Karpas-422 (cell line): ENCODE data around the gene R3HDM2. TPM values are rescaled to one million over a fixed set of nuclear protein-coding genes. Genes with fewer than 3 reads are reported as not detected.
A peak's percentile ranks its signal among the peaks of the same experiment; 100 is the strongest.
"Not testable (repeated sequence)": the region's sequence is repeated elsewhere in the genome, so short reads cannot be mapped to it uniquely, and the experiment has no call there.

Source experiments
- DNase-seq: peaks from one replicate; pipeline ENCODE4 v3.0.0-alpha.2; 2015
- H2AFZ ChIP-seq: fragments of 200-600 bp; sonication (generic); 2 replicates; pipeline ENCODE4 v1.6.1; 2014; ENCODE audit warnings: antibody characterized with exemption, low read length, mixed read lengths
- H3K27ac ChIP-seq: fragments of 200-600 bp; sonication (generic); 2 replicates; pipeline ENCODE4 v1.5.1; 2014; ENCODE audit warnings: mild to moderate bottlenecking, low read length, moderate library complexity
- H3K27me3 ChIP-seq: fragments of 200-600 bp; sonication (generic); 2 replicates; pipeline ENCODE4 v1.6.1; 2014; ENCODE audit warnings: low read length, mixed read lengths
- H3K36me3 ChIP-seq: fragments of 200-600 bp; sonication (generic); 2 replicates; pipeline ENCODE4 v1.6.1; 2014; ENCODE audit warnings: low read length, mixed read lengths; ENCODE audit not compliant: insufficient read depth
- H3K4me1 ChIP-seq: fragments of 200-600 bp; sonication (generic); 2 replicates; pipeline ENCODE4 v1.6.1; 2014; ENCODE audit warnings: mild to moderate bottlenecking, low read length, mixed read lengths
- H3K4me2 ChIP-seq: fragments of 200-600 bp; sonication (generic); 2 replicates; pipeline ENCODE4 v1.6.1; 2014; ENCODE audit warnings: low read length, low read depth, mild to moderate bottlenecking; ENCODE audit not compliant: poor library complexity, severe bottlenecking
- H3K4me3 ChIP-seq: fragments of 200-600 bp; sonication (generic); 2 replicates; pipeline ENCODE4 v1.5.1; 2014; ENCODE audit warnings: mild to moderate bottlenecking, antibody characterized with exemption, low read length, mixed read lengths
- H3K79me2 ChIP-seq: fragments of 200-600 bp; sonication (generic); 2 replicates; pipeline ENCODE4 v1.6.1; 2014; ENCODE audit warnings: mild to moderate bottlenecking, low read length, mixed read lengths
- H3K9ac ChIP-seq: fragments of 200-600 bp; sonication (generic); 2 replicates; pipeline ENCODE4 v1.6.0; 2014; ENCODE audit warnings: low read length
- H3K9me2 ChIP-seq: fragments of 200-600 bp; sonication (generic), shearing (Covaris generic); replicated peaks from 2 replicates; pipeline ENCODE4 v1.6.0; 2014; ENCODE audit warnings: mild to moderate bottlenecking, low read length, moderate library complexity; ENCODE audit not compliant: insufficient read depth
- H3K9me3 ChIP-seq: fragments of 300-700, 200-600 bp; sonication (generic); 2 replicates; pipeline ENCODE4 v1.6.1; 2014; ENCODE audit warnings: low read length, mixed read lengths
- H4K20me1 ChIP-seq: fragments of 200-600 bp; sonication (generic); 2 replicates; pipeline ENCODE4 v1.6.1; 2014; ENCODE audit warnings: mild to moderate bottlenecking, antibody characterized with exemption, low read length, low read depth; ENCODE audit not compliant: insufficient read depth
- total RNA-seq: library from RNA; depleted of rRNA; stranded (reverse); fragments of >200 nt; shearing (Covaris generic); gene quantifications from 2 replicates; pipeline ENCODE4 v1.2.3, GENCODE V29; 2014; ENCODE audit warnings: low replicate concordance

Gene R3HDM2
- total RNA-seq, 1 experiment from 2014 or later: 39.0 TPM

- Histone ChIP-seq H3K9me3 (no peaks in the 10 kb centered on the region), H3K9ac (no peak overlapping the region), H3K36me3 (no peaks in the 10 kb centered on the region), H4K20me1 (no peaks in the 10 kb centered on the region), H3K27me3 (peaks cover 4% of the 10 kb centered on the region; the same call in 1 of the 2 replicates), H3K9me2 (no peaks in the 10 kb centered on the region), H3K4me2 (no peak overlapping the region), H3K79me2 (no peaks in the 10 kb centered on the region), H3K4me1 (no peaks in the 10 kb centered on the region), H3K27ac (no peak overlapping the region), H3K4me3 (no peak overlapping the region), H2AFZ (no peak overlapping the region)
- peak; percentile 25 for DNase-seq
These were observed 11.1 kb upstream of the R3HDM2 start for GRCh38 chr12:57441846-57442427.

GRCh38 chr12:57441393-57441792 is 10.6 kb upstream of the R3HDM2 start:
- not testable (repeated sequence) for H3K9me3 ChIP-seq, H3K4me3 ChIP-seq, H4K20me1 ChIP-seq, H3K27me3 ChIP-seq, H3K79me2 ChIP-seq, H3K9ac ChIP-seq, H2AFZ ChIP-seq, H3K27ac ChIP-seq, H3K4me1 ChIP-seq, H3K36me3 ChIP-seq, H3K9me2 ChIP-seq, H3K4me2 ChIP-seq
- peak; percentile 30 for DNase-seq

- H3K4me2 ChIP-seq: no peak overlapping the region
- no peaks in the 10 kb centered on the region for H3K9me2 ChIP-seq
- H4K20me1 ChIP-seq: no peaks in the 10 kb centered on the region
- no peak overlapping the region for H3K4me3 ChIP-seq
- H3K27ac ChIP-seq: no peak overlapping the region
- H3K79me2 ChIP-seq: no peaks in the 10 kb centered on the region
- H3K9ac ChIP-seq: no peak overlapping the region
- no peaks in the 10 kb centered on the region for H3K9me3 ChIP-seq
- no peak overlapping the region for H2AFZ ChIP-seq
- H3K4me1 ChIP-seq: no peaks in the 10 kb centered on the region
- no peak for DNase-seq
- peaks cover 4% of the 10 kb centered on the region; the same call in 1 of the 2 replicates for H3K27me3 ChIP-seq
- H3K36me3 ChIP-seq: no peaks in the 10 kb centered on the region
These were observed 9.0 kb upstream of the R3HDM2 start for GRCh38 chr12:57439762-57440266.

- Histone ChIP-seq H4K20me1 (no peaks in the 10 kb centered on the region), H3K27ac (no peak overlapping the region), H2AFZ (no peak overlapping the region), H3K36me3 (no peaks in the 10 kb centered on the region), H3K9ac (no peak overlapping the region), H3K79me2 (no peaks in the 10 kb centered on the region), H3K4me2 (no peak overlapping the region), H3K4me3 (no peak overlapping the region), H3K4me1 (no peaks in the 10 kb centered on the region), H3K9me3 (no peaks in the 10 kb centered on the region), H3K27me3 (peaks cover 4% of the 10 kb centered on the region; the same call in 1 of the 2 replicates), H3K9me2 (no peaks in the 10 kb centered on the region)
- DNase-seq: no peak
These were observed 7.6 kb upstream of the R3HDM2 start for GRCh38 chr12:57438400-57438799.

GRCh38 chr12:57435293-57435692 is 4.5 kb upstream of the R3HDM2 start:
- no peak overlapping the region for H3K9ac ChIP-seq
- no peaks in the 10 kb centered on the region for H4K20me1 ChIP-seq
- H3K36me3 ChIP-seq: no peaks in the 10 kb centered on the region
- peaks cover 8% of the 10 kb centered on the region for H3K4me1 ChIP-seq
- H3K9me2 ChIP-seq: no peaks in the 10 kb centered on the region
- no peaks in the 10 kb centered on the region for H3K9me3 ChIP-seq
- H3K4me2 ChIP-seq: no peak overlapping the region
- peaks cover 4% of the 10 kb centered on the region; the same call in 1 of the 2 replicates for H3K27me3 ChIP-seq
- no peak overlapping the region for H3K27ac ChIP-seq
- DNase-seq: no peak
- no peak overlapping the region for H3K4me3 ChIP-seq
- H3K79me2 ChIP-seq: peaks cover under 1% of the 10 kb centered on the region; the same call in 1 of the 2 replicates
- H2AFZ ChIP-seq: no peak overlapping the region

GRCh38 chr12:57434517-57435223 is 3.8 kb upstream of the R3HDM2 start, which contains the start of gene INHBC:
INHBC (plus strand) TSS chr12:57434784; CDS start chr12:57434887, 103 bp downstream.
- H3K9me3 ChIP-seq: no peaks in the 10 kb centered on the region
- no peak within 1 kb of the TSS for H3K9ac ChIP-seq
- no peaks in the 10 kb centered on the region for H4K20me1 ChIP-seq
- no peaks in the 10 kb centered on the region for H3K36me3 ChIP-seq
- no peak for DNase-seq
- H3K4me2 ChIP-seq: no peak within 1 kb of the TSS
- no peak within 1 kb of the TSS for H3K4me3 ChIP-seq
- no peak within 1 kb of the TSS for H3K27ac ChIP-seq
- H3K27me3 ChIP-seq: peaks cover 4% of the 10 kb centered on the region; the same call in 1 of the 2 replicates
- no peaks in the 10 kb centered on the region for H3K9me2 ChIP-seq
- no peak within 1 kb of the TSS for H2AFZ ChIP-seq
- peaks cover 10% of the 10 kb centered on the region for H3K4me1 ChIP-seq
- H3K79me2 ChIP-seq: peaks cover 6% of the 10 kb centered on the region

GRCh38 chr12:57433370-57433769 is 2.5 kb upstream of the R3HDM2 start:
- H3K79me2 ChIP-seq: peaks cover 18% of the 10 kb centered on the region
- H3K9ac ChIP-seq: no peak overlapping the region
- H3K27me3 ChIP-seq: no peaks in the 10 kb centered on the region
- no peak overlapping the region for H3K4me3 ChIP-seq
- peaks cover 20% of the 10 kb centered on the region for H3K4me1 ChIP-seq
- DNase-seq: no peak
- H3K4me2 ChIP-seq: no peak overlapping the region
- no peak overlapping the region for H3K27ac ChIP-seq
- H3K9me3 ChIP-seq: no peaks in the 10 kb centered on the region
- no peaks in the 10 kb centered on the region for H4K20me1 ChIP-seq
- no peaks in the 10 kb centered on the region for H3K9me2 ChIP-seq
- no peak overlapping the region for H2AFZ ChIP-seq
- H3K36me3 ChIP-seq: no peaks in the 10 kb centered on the region

GRCh38 chr12:57431654-57432188 is 878 bp upstream of the R3HDM2 start:
- no peaks in the 10 kb centered on the region for H3K36me3 ChIP-seq
- no peak overlapping the region for H2AFZ ChIP-seq
- no peaks in the 10 kb centered on the region for H3K9me2 ChIP-seq
- no peaks in the 10 kb centered on the region for H3K27me3 ChIP-seq
- peak overlapping the region; percentile 76 for H3K4me3 ChIP-seq
- peaks cover 28% of the 10 kb centered on the region for H3K79me2 ChIP-seq
- H3K4me2 ChIP-seq: peak overlapping the region; percentile 84
- peaks cover 20% of the 10 kb centered on the region for H3K4me1 ChIP-seq
- no peak for DNase-seq
- no peaks in the 10 kb centered on the region for H4K20me1 ChIP-seq
- H3K9ac ChIP-seq: peak overlapping the region; percentile 83
- peak overlapping the region; percentile 79; the same call in 1 of the 2 replicates for H3K27ac ChIP-seq
- no peaks in the 10 kb centered on the region for H3K9me3 ChIP-seq
